GM18505 (cell line): ENCODE data around the gene ELAVL3.
"Not testable (repeated sequence)": the region's sequence is repeated elsewhere in the genome, so short reads cannot be mapped to it uniquely, and the experiment has no call there.

ENCODE experiments used
- ATAC-seq: cut with Tn5 transposase; IDR thresholded peaks from one replicate; pipeline ENCODE4 v1.9.1; 2021; ENCODE audit not compliant: unreplicated experiment
- POLR2A ChIP-seq: IDR thresholded peaks from 4 replicates; pipeline ENCODE4 v1.6.1; 2011; ENCODE audit warnings: borderline replicate concordance; ENCODE audit not compliant: insufficient read depth, insufficient read length; ENCODE audit errors: extremely low read depth

Gene ELAVL3

DNA sequence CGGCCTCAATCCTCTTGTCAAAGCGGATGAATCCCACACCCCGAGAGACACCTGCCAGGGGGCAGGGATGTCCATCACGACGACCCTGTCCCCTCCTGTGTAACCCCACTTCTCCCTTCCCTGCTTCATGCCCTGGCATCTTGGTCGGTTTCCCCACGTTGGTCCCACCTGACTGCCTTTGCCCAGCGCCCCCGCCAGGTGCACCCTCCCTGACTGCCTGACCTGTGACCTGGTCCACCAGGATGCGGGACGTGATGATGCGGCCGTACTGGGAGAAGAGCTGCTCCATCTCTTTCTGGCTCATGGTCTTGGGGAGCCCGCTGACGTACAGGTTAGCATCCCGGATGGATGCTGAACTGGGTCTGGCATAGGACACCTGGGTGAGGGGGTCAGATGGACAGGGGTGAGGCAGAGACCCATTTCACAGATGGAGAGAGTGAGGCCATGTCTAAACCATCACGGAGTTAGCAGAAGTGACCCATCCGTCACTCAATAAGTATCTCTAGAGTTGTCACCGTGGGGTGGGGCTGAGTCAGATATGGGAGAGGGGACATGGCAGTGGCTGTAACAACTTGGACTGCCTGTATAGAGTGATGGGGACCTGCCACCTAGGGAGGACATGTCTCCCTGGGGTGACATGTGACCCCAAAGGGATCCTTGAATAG lies 22.5 kb downstream of the ELAVL3 start:
- no peak for TF ChIP-seq POLR2A
- ATAC-seq, result no peak

DNA sequence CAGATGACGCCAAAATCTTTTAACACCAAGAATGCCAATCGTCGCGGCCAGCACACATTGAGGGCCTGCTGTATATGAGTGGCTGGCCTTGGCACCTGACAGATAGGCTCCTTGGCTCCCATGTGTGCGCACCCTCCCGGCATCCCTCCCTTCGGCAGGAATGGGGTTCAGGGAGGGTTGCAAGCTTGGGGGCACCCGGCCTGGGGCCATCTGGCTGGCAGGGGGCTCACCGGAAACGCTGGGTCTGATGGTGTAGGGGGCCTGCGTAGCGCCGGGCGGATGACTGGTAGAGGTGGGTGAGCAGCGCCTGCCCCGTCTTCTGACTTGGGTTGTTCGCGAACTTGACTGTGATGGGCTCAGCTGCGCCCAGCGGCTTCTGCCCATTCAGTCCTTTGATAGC lies 23.0 kb downstream of the ELAVL3 start:
- no peak for ATAC-seq
- TF ChIP-seq POLR2A, result no peak

DNA sequence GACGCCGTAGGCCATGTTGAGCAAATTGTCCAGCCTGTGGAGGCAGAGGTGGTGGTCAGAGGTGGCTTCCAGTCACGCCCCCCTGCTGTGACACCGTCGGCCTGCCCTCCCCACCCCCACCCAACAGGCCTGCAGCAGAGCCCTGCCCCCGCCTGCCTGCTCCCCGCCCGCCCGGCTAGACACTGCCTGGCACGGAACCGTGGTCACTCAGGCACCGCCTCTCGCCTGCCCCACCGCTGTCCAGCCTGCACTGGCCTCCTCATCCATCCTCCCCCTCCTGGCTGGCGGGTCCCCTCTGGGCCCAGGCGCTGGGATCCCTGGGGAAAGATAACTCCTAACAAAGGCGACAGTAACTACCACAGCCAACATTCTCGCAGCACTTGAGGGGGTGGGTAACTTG lies 23.7 kb downstream of the ELAVL3 start:
- no peak for ATAC-seq
- TF ChIP-seq POLR2A, result no peak

DNA sequence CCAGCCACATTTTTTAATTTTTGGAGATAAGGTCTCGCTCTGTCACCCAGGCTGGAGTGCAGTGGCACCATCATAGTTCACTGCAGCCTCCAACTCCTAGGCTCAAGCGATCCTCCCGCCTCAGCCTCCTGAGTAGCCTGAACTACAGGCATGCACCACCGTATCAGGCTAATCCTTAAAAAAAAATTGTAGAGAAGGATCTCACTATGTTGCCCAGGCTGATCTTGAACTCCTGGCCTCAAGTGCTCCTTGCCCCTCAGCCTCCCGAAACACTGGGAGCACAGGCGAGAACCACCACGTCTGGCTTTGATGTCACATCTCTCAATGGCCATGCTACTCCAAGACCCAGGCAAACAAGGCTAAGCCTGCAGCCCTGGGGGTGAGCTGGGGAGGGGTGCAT lies 24.2 kb downstream of the ELAVL3 start:
- TF ChIP-seq POLR2A, result no peak
- no peak for ATAC-seq

DNA sequence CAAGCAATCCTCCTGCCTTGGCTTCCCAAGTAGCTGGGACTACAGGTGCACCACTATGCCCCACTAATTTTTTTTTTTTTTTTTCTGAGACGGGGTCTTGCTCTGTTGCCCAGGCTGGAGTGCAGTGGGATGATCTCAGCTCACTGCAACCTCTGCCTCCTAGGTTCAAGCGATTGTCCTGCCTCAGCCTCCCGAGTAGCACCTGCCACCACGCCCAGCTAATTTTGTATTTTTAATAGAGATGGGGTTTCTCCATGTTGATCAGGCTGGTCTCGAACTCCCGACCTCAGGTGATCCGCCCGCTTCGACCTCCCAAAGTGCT lies 25.7 kb downstream of the ELAVL3 start:
- not testable (repeated sequence) for ATAC-seq

DNA sequence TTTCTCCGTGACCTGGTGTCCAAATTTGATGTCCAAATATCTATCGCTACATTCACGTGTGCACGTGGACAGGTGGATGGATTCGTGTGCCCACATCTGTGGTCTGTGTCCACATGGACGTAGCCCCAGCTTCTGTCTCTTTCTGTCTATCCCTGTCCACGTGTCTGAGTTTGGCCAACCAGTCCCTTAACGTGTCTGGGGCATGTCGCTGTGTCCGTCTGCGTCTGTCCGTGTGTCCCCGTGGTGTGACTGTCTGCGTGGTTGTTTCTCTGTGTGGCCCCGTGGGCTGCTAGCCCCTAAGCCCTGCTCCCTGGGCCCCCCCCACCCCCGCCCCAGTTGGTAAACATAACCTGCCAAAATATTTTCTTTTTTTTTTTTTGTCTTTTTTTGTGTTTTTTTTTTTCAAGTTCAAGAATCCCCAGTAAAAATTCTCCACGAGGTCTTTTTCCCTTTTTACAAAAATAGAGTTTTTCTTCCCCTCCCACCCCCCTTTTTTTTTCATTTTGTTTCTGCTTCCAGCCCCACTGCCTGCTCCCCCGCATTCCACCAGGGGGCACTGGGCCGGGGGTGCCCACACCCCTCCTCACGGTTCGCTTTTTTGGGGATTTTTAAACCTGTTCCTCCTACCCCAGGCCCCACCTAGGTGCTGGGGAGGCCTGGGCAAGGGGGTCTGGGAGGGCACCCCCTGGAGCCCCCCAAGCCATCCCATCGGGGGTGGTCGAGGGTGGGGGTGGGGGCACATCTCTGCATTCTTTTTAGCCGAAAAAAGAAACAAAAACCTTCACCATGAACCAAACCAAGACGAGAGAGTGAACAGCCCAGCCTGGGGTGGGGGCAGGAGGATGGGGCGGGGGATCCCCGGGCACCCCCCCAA lies 27.1 kb downstream of the ELAVL3 start:
- no peak for TF ChIP-seq POLR2A
- ATAC-seq, result no peak

DNA sequence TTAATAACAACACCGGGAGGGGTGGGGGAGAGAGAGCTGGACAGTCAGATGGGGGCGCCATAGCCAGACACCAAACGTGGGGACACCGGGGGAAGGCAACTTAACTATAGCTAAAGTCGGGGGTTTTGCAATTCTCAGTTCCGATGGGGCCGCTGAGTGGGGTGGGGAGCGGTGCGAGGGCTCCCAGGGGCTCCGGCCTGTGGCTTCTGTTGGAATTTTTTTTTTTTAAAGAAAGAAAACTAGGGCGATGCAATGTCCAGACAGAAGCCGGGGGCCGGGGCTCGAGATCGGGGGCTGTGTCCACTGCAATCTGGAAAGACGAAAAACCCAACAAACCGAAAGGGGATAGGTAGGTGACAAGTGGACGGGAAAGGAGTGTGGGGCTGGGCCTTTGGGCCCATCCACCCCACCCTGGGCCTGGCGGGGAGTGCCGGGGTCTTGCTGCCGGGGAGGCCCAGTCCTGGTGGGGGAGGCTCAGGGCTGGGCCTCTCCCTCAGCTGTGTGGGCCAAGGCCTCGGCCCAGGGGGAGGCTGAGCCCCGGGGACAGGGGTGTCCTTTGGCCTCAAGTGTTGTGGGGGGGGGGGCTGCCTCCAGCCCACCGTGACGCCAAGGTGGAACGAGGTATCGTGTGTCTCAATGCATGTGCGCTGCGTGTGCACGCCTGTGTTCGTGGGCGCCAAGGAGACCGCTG lies 28.1 kb downstream of the ELAVL3 start:
- TF ChIP-seq POLR2A, result no peak
- ATAC-seq, result no peak

DNA sequence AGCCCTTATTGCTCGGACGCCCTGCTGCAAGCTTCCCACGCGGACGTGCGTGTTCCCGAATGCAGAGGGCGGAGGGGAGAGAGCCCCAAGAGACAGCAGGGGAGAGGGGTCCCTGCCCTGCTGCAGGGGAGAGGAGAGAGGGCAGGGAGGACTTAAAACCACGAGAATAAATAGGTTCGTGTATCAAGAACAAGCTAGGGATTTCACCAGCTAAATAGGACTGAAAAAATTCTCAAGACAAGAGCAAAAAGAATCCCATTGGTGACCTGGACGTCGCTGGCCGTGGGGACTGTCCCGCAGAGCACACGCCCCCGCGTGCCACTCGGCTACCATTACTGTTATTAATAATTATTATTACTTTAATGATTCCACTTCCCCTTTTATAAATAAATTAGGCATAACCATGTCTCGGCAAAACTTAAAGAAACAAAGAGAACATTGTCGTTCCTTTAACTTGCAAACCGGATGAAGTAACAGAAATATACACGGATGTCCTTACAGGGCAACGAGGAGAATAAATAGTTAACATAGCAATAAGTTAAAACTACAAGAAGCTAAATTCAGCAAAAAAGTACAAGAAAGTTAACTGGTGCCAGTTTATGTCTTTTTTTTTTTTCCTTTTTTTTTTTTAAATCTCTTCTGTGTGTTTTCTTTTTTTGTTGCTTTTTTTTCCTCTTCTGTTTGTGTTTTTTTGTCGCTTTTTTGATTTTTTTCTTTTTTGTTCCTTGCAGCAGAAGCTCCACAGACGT lies 28.8 kb downstream of the ELAVL3 start:
- TF ChIP-seq POLR2A, result no peak
- no peak for ATAC-seq

DNA sequence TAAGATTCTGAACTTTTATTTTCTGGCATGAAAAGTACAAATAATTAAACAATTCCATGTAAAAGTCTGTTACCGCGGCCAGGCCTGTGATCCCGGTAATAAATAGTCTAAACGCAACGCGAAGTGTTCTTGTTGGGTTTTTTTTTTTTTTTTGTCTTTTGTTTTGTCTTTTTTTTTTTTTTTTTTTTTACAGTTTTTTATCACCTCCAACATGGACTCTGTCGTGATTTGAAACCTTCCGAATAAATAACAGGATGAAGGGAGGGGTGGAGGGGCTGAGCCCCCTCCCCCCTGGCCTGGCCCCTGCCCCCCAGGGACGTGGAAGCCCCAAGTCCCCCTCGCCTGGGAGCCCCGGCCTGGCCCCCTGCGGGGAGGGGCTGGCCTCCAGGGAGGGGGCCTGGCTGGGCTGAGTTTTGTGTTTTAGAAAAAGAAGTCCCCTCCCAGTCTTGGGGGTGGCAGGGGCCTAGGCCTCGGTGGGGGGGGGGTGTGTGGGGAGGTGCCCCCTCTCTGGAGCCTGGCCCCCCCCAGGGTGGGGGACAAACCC lies 29.4 kb downstream of the ELAVL3 start:
- TF ChIP-seq POLR2A, result no peak
- no peak for ATAC-seq

DNA sequence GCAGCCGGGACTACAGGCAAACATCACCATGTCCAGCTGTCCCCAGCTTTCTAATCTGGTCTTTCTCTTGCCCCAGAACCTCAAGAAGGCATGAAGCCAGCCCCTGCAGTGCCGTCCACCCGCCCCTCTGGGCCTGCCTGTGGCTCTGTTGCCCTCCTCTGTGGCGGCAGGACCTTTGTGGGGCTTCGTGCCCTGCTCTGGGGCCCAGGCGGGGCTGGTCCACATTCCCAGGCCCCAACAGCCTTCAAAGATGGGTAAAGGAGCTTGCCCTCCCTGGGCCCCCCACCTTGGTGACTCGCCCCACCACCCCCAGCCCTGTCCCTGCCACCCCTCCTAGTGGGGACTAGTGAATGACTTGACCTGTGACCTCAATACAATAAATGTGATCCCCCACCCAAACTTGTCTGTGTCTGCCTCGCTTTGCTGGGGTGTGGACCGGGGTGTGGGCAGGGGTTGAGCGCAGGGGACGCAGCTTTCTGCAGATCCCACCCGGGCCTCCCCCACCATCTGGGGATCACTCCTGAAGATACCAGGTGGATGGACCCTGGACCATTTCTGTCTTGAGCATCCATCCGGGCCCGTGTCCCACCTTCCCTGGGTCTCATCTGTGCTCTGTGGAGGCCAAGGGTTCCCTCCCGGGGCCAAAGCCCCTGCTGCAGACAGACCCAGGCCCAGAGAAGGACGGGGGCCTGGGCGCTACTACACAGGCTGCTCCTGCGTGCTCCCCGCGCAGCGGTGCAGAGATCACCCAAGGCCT lies 30.1 kb downstream of the ELAVL3 start:
- ATAC-seq, result no peak
- TF ChIP-seq POLR2A, result no peak

DNA sequence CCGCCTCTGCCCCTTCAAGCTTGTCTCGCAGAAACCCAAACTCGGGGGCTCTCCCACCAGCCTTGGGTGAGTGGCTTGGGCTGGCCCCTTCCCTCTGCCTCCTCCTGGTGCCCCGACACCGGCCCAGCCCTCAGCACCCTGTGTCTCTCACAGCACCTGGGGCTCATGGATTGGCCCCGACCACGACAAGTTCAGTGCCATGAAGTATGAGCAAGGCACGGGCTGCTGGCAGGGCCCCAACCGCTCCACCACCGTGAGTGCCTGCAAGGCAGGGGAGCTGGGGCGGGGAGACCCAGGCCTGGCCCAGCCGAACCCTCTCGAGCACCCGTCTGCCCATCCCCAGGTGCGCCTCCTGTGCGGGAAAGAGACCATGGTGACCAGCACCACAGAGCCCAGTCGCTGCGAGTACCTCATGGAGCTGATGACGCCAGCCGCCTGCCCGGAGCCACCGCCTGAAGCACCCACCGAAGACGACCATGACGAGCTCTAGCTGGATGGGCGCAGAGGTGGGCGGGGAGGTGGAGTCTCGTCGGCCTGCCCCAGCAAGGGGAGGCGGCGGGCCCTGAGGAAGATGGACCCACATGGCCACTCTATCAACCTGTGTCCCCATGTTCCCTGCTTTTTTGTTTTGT lies 31.8 kb downstream of the ELAVL3 start:
- ATAC-seq, result no peak
- no peak for TF ChIP-seq POLR2A

DNA sequence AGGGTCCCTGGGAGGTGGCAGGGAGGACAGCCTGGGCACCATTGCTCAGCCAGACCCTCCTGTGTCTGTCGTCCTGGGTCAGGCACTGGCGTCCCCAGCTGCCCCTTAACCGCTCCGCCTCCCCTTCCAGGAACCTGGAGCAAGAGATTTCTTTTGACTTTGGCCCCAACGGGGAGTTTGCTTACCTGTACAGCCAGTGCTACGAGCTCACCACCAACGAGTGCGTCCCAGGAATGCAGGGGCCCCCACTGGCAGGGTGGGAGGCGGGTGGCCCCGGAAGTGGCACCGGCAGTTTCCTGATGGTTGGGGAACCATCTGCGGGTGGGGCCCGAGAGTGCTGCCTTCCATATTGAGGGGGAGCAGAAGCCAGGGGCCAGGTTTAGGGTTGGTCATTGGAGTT lies 32.4 kb downstream of the ELAVL3 start:
- TF ChIP-seq POLR2A, result no peak
- no peak for ATAC-seq

DNA sequence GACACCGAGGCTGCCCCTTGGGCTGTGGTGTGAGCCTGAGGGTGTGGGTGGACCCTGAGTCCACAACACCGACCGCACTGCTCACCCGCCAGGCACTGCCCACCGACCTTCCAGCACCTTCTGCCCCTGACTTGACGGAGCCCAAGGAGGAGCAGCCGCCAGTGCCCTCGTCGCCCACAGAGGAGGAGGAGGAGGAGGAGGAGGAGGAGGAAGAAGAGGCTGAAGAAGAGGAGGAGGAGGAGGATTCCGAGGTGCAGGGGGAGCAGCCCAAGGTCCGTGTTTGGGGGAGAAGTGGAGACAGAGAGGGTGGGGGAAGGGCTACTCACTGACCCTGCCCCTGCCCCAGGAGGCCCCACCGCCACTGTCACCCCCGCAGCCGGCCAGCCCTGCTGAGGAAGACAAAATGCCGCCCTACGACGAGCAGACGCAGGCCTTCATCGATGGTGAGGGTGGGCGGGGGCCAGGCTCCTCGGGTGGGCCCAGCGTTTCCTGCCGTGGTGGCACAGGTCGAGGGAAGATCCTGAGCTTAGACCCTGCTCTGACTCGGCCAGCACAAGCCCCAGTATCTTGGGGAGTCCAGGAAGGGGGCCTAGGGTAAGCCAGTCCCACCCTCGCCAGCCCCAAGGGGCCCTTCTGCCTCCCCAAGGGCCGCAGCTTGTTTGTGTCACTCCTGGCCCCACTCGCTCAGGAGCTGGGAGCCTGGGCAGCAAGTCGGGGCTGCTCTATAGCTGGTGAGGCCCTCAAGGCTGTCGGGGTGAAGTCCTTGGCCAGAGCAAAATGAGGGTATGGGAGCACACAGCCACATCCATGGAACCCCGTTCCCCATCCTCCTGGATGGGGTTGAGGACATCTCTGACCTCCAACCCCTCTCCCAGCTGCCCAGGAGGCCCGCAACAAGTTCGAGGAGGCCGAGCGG lies 33.2 kb downstream of the ELAVL3 start:
- no peak for ATAC-seq
- TF ChIP-seq POLR2A, result no peak
